Natural killer cell (primary cell): ENCODE results near the gene GRIN2A. TPM values are rescaled to one million over a fixed set of nuclear protein-coding genes. Genes with fewer than 3 reads are reported as not detected.

Experiments used
- ATAC-seq, 3 donors: fragments of 150-1000 bp in 2 of 3; fragments of 200-7000 bp in 1 of 3; cut with Tn5 transposase; 1 replicate in 1 of 3; 2 replicates in 2 of 3; pipeline ENCODE4 v1.10.0; 2021; ENCODE audit warnings: mild to moderate bottlenecking in 2 of 3, moderate library complexity in 2 of 3
- DNase-seq, 2 donors: peaks; one replicate each; pipeline versions ENCODE4 v3.0.0 to v3.0.0-alpha.2; 2013 to 2021; ENCODE audit warnings: mixed read lengths in 1 of 2
- H3K27ac ChIP-seq: one replicate; pipeline ENCODE4 v1.5.1; 2013; ENCODE audit warnings: mild to moderate bottlenecking, low read length
- H3K27me3 ChIP-seq: one replicate; pipeline ENCODE4 v1.6.1; 2013; ENCODE audit warnings: low read length; ENCODE audit not compliant: control insufficient read depth, insufficient read depth
- H3K36me3 ChIP-seq: one replicate; pipeline ENCODE4 v1.6.1; 2013; ENCODE audit warnings: low read length; ENCODE audit not compliant: control insufficient read depth, insufficient read depth
- H3K4me1 ChIP-seq: one replicate; pipeline ENCODE4 v1.6.1; 2013; ENCODE audit warnings: low read length; ENCODE audit not compliant: control insufficient read depth, insufficient read depth
- H3K4me3 ChIP-seq: one replicate; pipeline ENCODE4 v1.5.1; 2013; ENCODE audit warnings: low read length
- H3K9me3 ChIP-seq: one replicate; pipeline ENCODE4 v1.6.1; 2013; ENCODE audit warnings: low read length; ENCODE audit not compliant: control insufficient read depth, insufficient read depth
- H3K27ac Mint-ChIP-seq, 2 donors: one replicate each; pipeline ENCODE4 v1.8.0; 2022; ENCODE audit warnings: mild to moderate bottlenecking in 2 of 2, mixed read lengths in 2 of 2, moderate library complexity in 1 of 2
- H3K27me3 Mint-ChIP-seq, 2 donors: one replicate each; pipeline ENCODE4 v1.8.0; 2022; ENCODE audit warnings: low read depth in 2 of 2, mixed read lengths in 2 of 2
- H3K36me3 Mint-ChIP-seq: one replicate; pipeline ENCODE4 v1.8.0; 2022; ENCODE audit warnings: mixed read lengths
- H3K4me1 Mint-ChIP-seq, 2 donors: one replicate each; pipeline ENCODE4 v1.8.0; 2022; ENCODE audit warnings: mixed read lengths in 2 of 2
- H3K4me3 Mint-ChIP-seq: one replicate; pipeline ENCODE4 v1.8.0; 2022; ENCODE audit warnings: mild to moderate bottlenecking, moderate library complexity, mixed read lengths
- H3K9me3 Mint-ChIP-seq, 2 donors: one replicate each; pipeline ENCODE4 v1.8.0; 2022; ENCODE audit warnings: mixed read lengths in 2 of 2
- CTCF ChIP-seq: fragments of 200-600 bp; IDR thresholded peaks from one replicate; pipeline ENCODE4 v1.8.0; 2022; ENCODE audit warnings: antibody characterized with exemption
- whole genome bisulfite sequencing: methylation state at CpG from one replicate; pipeline ENCODE4 v1.1.7; 2013; ENCODE audit warnings: missing lambda C conversion rate; ENCODE audit not compliant: insufficient coverage; 5-methylcytosine and 5-hydroxymethylcytosine counted together
- intact Hi-C: fragments of 100-400 bp; cut with micrococcal nuclease; formaldehyde crosslinking; loops from one replicate; pipeline ENCODE4 v1.14.2; 2022
- total RNA-seq, 4 donors: library from RNA; stranded (reverse); fragments of 120-200 nt in 1 of 4; gene quantifications; one replicate each; pipeline versions ENCODE4 v1.2.3 to v1.2.4, GENCODE V29; 2013 to 2022

Gene GRIN2A
- total RNA-seq, 3 donors from 2014 or later (not counting 1 experiment from before 2014, with no cell fraction given): not detected

- no peak for TF ChIP-seq CTCF
- no peak overlapping the region for H3K4me3 Mint-ChIP-seq
Measured at GRCh38 chr16:10016752-10017151, 165.5 kb downstream of the GRIN2A start.

GRCh38 chr16:10015397-10015796 is 166.8 kb downstream of the GRIN2A start:
- H3K4me1 Mint-ChIP-seq: no peaks in the 10 kb centered on the region
- H3K9me3 Mint-ChIP-seq: no peaks in the 10 kb centered on the region
- Histone ChIP-seq H3K4me3 (no peak overlapping the region), H3K27me3 (no peaks in the 10 kb centered on the region), H3K4me1 (no peaks in the 10 kb centered on the region), H3K9me3 (no peaks in the 10 kb centered on the region), H3K27ac (no peak overlapping the region), H3K36me3 (no peaks in the 10 kb centered on the region)
- DNase-seq: no peak
- peaks cover 13 to 15% of the 10 kb centered on the region in 2 donors for H3K27me3 Mint-ChIP-seq
- no peak overlapping the region for H3K4me3 Mint-ChIP-seq
- intact Hi-C loops: no loop called here
- no peaks in the 10 kb centered on the region for H3K36me3 Mint-ChIP-seq
- no peak for TF ChIP-seq CTCF
- no peak for ATAC-seq
- no peak overlapping the region for H3K27ac Mint-ChIP-seq
- 90% methylated on average over 3 of the region's 3 CpGs for WGBS

More at GRCh38 chr16:10016752-10017151, 165.5 kb downstream of the GRIN2A start:
- no peak overlapping the region for H3K27ac ChIP-seq
- intact Hi-C loops: no loop called here
- DNase-seq (no peak), ATAC-seq (no peak)
- no peak overlapping the region for H3K4me3 ChIP-seq
- no peaks in the 10 kb centered on the region for H3K36me3 Mint-ChIP-seq
- no peaks in the 10 kb centered on the region for H3K36me3 ChIP-seq
- H3K9me3 Mint-ChIP-seq: no peaks in the 10 kb centered on the region
- 81% methylated on average over 3 of the region's 3 CpGs for WGBS
- H3K4me1 Mint-ChIP-seq: no peaks in the 10 kb centered on the region
- H3K9me3 ChIP-seq: no peaks in the 10 kb centered on the region
- no peaks in the 10 kb centered on the region for H3K27me3 ChIP-seq
- H3K27me3 Mint-ChIP-seq: peaks cover 13 to 15% of the 10 kb centered on the region in 2 donors
- H3K4me1 ChIP-seq: no peaks in the 10 kb centered on the region
- no peak overlapping the region for H3K27ac Mint-ChIP-seq

- no peaks in the 10 kb centered on the region for H3K4me1 Mint-ChIP-seq
- ATAC-seq (no peak), DNase-seq (no peak)
- Histone ChIP-seq H3K27ac (no peak overlapping the region), H3K4me3 (no peak overlapping the region), H3K9me3 (no peaks in the 10 kb centered on the region), H3K27me3 (no peaks in the 10 kb centered on the region), H3K4me1 (no peaks in the 10 kb centered on the region), H3K36me3 (no peaks in the 10 kb centered on the region)
- no peak overlapping the region for H3K27ac Mint-ChIP-seq
- H3K4me3 Mint-ChIP-seq: no peak overlapping the region
- 32% methylated on average over 5 of the region's 5 CpGs for WGBS
- no peaks in the 10 kb centered on the region for H3K36me3 Mint-ChIP-seq
- H3K27me3 Mint-ChIP-seq: peaks cover 13 to 27% of the 10 kb centered on the region in 2 donors
- no peaks in the 10 kb centered on the region for H3K9me3 Mint-ChIP-seq
- TF ChIP-seq CTCF: no peak
- intact Hi-C loops: no loop called here
Measured at GRCh38 chr16:10013774-10014173, 168.5 kb downstream of the GRIN2A start.

GRCh38 chr16:10013364-10013763 is 168.9 kb downstream of the GRIN2A start:
- Histone ChIP-seq H3K27me3 (no peaks in the 10 kb centered on the region), H3K4me1 (no peaks in the 10 kb centered on the region), H3K4me3 (no peak overlapping the region), H3K9me3 (no peaks in the 10 kb centered on the region), H3K36me3 (no peaks in the 10 kb centered on the region), H3K27ac (no peak overlapping the region)
- intact Hi-C loops: no loop called here
- Mint-ChIP-seq H3K36me3 (no peaks in the 10 kb centered on the region), H3K9me3 (no peaks in the 10 kb centered on the region), H3K4me1 (no peaks in the 10 kb centered on the region), H3K27ac (no peak overlapping the region), H3K27me3 (peaks cover 13 to 27% of the 10 kb centered on the region in 2 donors), H3K4me3 (no peak overlapping the region)
- ATAC-seq (no peak), DNase-seq (no peak)
- WGBS: 81% methylated on average over 4 of the region's 4 CpGs
- TF ChIP-seq CTCF: no peak
